Measurements from ENCODE around the gene SH3GL3. TPM values are rescaled to one million over a fixed set of nuclear protein-coding genes. Genes with fewer than 3 reads are reported as not detected.

SH3GL3 gene
- total and polyA plus RNA-seq, 2 of the 4 experiments (the other 2 are of a cell fraction), result not detected

GRCh38 chr15:83533410-83533962 lies 86.3 kb downstream of the SH3GL3 start:
- Histone ChIP-seq H2AFZ (replicated peaks; ENCODE audit: low read length, poor library complexity) (no peak overlapping the region), H3K14ac (replicated peaks; ENCODE audit: low read depth, low read length) (no peak overlapping the region), H3K4me1 (ENCODE audit: control insufficient read depth, insufficient read depth, low read length) (no peaks in the 10 kb centered on the region), H2BK20ac (ENCODE audit: low read depth, low read length) (no peak overlapping the region), H2BK5ac (ENCODE audit: low read depth, low read length, poor library complexity, severe bottlenecking) (no peak overlapping the region), H4K20me1 (ENCODE audit: insufficient read depth, low read length) (no peaks in the 10 kb centered on the region), H4K5ac (ENCODE audit: low read depth, low read length) (no peak overlapping the region), H2AK5ac (ENCODE audit: low read depth, low read length) (no peak overlapping the region), H4K91ac (ENCODE audit: insufficient read depth, low read depth, low read length) (no peak overlapping the region), H2AK9ac (replicated peaks; ENCODE audit: low read depth, low read length, poor library complexity) (no peak overlapping the region), H3K4me3 (ENCODE audit: insufficient read depth, low read depth, low read length) (no peak overlapping the region), H3K9me3 (ENCODE audit: control insufficient read depth, insufficient read depth, low read length) (peaks cover 4% of the 10 kb centered on the region), H3K4me2 (ENCODE audit: low read depth, low read length) (no peak overlapping the region), H3K79me1 (ENCODE audit: low read depth in 1 of 2, low read length in 2 of 2) (no peaks in the 10 kb centered on the region), H3K4ac (ENCODE audit: low read depth, low read length) (no peak overlapping the region), H3K36me3 (ENCODE audit: control insufficient read depth, insufficient read depth, low read length) (no peaks in the 10 kb centered on the region), H3K23ac (ENCODE audit: low read depth, low read length) (no peak overlapping the region), H3K27ac (ENCODE audit: insufficient read depth, low read length) (no peak overlapping the region), H4K8ac (ENCODE audit: low read depth in 2 of 2, low read length in 2 of 2) (no peak overlapping the region), H3K56ac (ENCODE audit: extremely low read depth, insufficient read depth, low read length) (no peak overlapping the region), H2BK15ac (ENCODE audit: low read depth, low read length) (no peak overlapping the region), H3K27me3 (ENCODE audit: control insufficient read depth, insufficient read depth, low read length) (no peaks in the 10 kb centered on the region), H3K18ac (ENCODE audit: low read depth, low read length) (no peak overlapping the region), H3K9ac (ENCODE audit: low read depth, low read length) (no peak overlapping the region), H3K9me1 (ENCODE audit: insufficient read depth, low read length) (no peaks in the 10 kb centered on the region), H2BK120ac (ENCODE audit: low read depth, low read length) (no peak overlapping the region)
- in situ Hi-C loops (cut with MboI; ENCODE audit: low sequenced_read_pairs) (no loop called here), intact Hi-C loops (cut with micrococcal nuclease) (no loop called here), dilution Hi-C loops (cut with HindIII; ENCODE audit: low sequenced_read_pairs, unreplicated experiment) (no loop called here)
- ChIA-PET POLR2A (ENCODE audit: unreplicated experiment) (no interaction called here), CTCF (no interaction called here)
- WGBS, 2 experiments (ENCODE audit: extremely low coverage in 2 of 2, insufficient read length in 1 of 2), result 20% methylated on average over 1 of the region's 4 CpGs; no CpG with 5 or more reads in 1 of the 2 experiments
- no TSS peak for BruUV-seq (replicated peaks)
- no peak for DNase-seq
- no peak for ATAC-seq (ENCODE audit: low read depth)
- TF ChIP-seq MAFK (IDR thresholded peaks at IDR 0.05; ENCODE audit: low read depth, low read length) (no peak), CTCF (conservative IDR thresholded peaks at IDR 0.05; ENCODE audit: low read depth, low read length) (no peak), ELK1 (IDR thresholded peaks at IDR 0.05; ENCODE audit: borderline replicate concordance, low read depth, low read length) (no peak), FOS (IDR thresholded peaks at IDR 0.05; ENCODE audit: low read depth, low read length) (no peak), CHD1 (IDR thresholded peaks at IDR 0.05; ENCODE audit: low read depth, low read length) (no peak), BHLHE40 (IDR thresholded peaks at IDR 0.05; ENCODE audit: low read depth, low read length) (no peak), NFE2L2 (IDR thresholded peaks at IDR 0.05; ENCODE audit: low read depth, low read length) (no peak), MXI1 (IDR thresholded peaks at IDR 0.05; ENCODE audit: borderline replicate concordance, low read depth, low read length) (no peak), CEBPB (IDR thresholded peaks at IDR 0.05; ENCODE audit: low read depth, low read length) (no peak), RCOR1 (IDR thresholded peaks at IDR 0.05; ENCODE audit: insufficient replicate concordance, low read length) (no peak)
